ENCODE measurements around the gene C10orf71. TPM values are rescaled to one million over a fixed set of nuclear protein-coding genes. Genes with fewer than 3 reads are reported as not detected.

The C10orf71 gene
- polyA plus RNA-seq, 3 donors = under 0.01 to 0.05 (median 0.01) TPM

DNA sequence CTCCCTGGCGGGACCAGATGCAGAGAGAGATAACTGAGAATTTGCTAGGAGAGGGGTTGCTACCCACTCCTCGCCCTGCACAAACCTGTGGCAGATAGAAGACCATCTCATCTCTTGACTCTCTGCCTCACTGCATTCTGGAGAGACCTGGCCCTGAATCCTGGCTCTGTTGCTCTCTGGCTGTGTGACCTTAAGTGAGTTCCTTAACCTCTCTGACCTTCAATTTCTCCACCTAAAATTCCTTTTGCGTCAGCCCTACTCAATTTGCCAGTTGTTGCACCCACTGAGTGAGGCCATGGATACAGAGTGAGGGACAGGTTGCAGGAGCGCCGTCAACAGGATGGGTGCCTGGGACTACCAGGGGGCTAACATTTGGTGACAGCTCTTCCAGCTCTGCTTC is 5.2 kb downstream of the C10orf71 start:
- WGBS, 3 donors = 81 to 91% (median 90%) methylated on average over 5 of the region's 5 CpGs
- H3K27ac ChIP-seq (ENCODE audit: low read depth, low read length) = no peak overlapping the region

GRCh38 chr10:49307921-49308320 is 9.0 kb downstream of the C10orf71 start:
- H3K27ac ChIP-seq (ENCODE audit: low read depth, low read length) = no peak overlapping the region
- 67 to 100% (median 93%) methylated on average over 1 of the region's 1 CpG for WGBS, 3 donors

DNA sequence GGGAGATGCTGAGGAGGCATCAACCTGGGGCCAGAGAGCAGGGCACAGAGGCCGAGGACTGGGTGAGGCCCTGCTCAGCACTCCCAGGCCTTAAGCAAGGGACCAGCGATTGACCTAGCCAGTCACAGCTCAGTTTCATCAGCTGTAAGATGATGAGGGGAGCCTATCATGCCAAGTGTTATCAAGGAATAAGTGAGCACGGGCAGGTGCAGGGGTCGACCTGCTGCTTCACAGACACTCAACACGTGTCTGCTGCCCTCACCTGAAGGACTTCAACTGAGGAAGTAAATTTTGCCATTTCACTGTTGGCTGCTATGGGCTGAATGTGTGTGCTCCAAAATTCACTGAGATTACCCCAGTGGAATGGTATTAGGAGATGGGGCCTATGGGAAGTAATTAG is 9.9 kb downstream of the C10orf71 start:
- H3K27ac ChIP-seq (ENCODE audit: low read depth, low read length) = no peak overlapping the region
- WGBS, 3 donors = 82 to 92% (median 92%) methylated on average over 5 of the region's 5 CpGs

- 44 to 77% (median 58%) methylated on average over 9 of the region's 9 CpGs for WGBS, 3 donors
- no peak overlapping the region for H3K27ac ChIP-seq (ENCODE audit: low read depth, low read length)
Observed at GRCh38 chr10:49309691-49310411, 10.9 kb downstream of the C10orf71 start.

- no peak overlapping the region for H3K27ac ChIP-seq (ENCODE audit: low read depth, low read length)
- WGBS, 3 donors = 80 to 85% (median 83%) methylated on average over 5 of the region's 5 CpGs
Observed at GRCh38 chr10:49310460-49310859, 11.5 kb downstream of the C10orf71 start.

DNA sequence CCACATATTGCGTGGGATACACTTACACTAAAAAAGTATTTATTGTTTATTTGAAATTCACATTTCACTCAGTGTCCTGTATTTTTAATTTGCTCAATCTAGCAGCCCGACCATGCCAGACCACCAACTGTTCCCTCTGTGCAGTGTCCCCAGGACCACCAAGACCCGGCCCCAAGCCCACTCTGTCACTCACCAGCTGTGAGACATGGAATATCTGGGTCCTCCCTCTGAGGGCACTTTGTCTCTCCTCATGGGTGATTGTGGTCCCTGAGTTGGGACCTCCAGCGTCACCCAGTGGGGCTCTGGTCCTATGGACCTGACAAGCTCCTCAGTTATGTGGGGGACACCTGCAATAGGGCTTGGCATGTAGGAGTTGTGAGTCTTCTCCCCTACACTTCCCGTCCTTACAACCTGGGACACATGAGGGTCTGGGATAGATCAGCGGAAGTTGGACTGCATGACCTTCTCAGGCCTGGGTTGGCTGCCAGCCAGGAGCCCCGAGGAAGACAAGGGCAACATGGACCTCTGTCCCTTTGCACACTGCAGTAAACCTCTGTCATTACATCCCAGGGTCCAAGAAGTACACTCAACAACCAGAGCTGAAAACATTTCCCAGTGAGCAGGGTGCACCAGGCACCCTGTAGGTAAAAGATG is 12.1 kb downstream of the C10orf71 start:
- H3K27ac ChIP-seq (ENCODE audit: low read depth, low read length) = no peak overlapping the region
- 78 to 82% (median 80%) methylated on average over 7 of the region's 7 CpGs for WGBS, 3 donors

DNA sequence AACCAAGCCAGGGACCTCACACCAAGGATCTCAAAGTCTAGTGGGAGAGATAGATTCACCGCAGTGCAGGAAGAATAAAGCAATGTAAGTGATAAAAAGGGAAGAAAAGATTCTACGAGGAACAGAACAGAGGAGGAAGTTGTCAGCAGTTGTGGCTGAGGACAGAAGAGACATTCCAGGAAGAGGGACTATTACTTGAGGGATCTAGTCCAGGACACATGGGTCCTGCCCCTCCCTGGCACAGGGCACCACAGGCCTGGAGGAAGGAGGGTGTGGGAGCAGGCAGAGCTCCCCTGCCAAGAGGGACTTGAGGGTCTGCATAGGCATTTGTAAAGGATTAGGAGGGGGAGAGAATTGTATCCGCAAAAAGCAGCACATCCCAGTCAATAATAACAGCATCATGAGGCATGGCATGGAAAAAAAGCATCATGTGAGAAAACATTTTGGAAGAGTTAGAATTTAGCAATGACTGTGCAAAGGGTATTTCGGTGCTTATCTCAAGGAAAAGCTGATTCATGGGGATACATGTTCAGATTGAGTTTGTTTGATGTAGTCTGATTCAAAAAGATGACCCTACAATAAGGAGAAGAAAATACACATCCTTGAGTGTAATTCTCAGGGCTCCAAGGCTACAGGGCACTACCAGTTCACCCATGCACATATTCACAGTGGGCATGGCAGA is 12.7 kb downstream of the C10orf71 start:
- H3K27ac ChIP-seq (ENCODE audit: low read depth, low read length) = no peak overlapping the region
- WGBS, 3 donors = 60 to 74% (median 61%) methylated on average over 4 of the region's 4 CpGs

DNA sequence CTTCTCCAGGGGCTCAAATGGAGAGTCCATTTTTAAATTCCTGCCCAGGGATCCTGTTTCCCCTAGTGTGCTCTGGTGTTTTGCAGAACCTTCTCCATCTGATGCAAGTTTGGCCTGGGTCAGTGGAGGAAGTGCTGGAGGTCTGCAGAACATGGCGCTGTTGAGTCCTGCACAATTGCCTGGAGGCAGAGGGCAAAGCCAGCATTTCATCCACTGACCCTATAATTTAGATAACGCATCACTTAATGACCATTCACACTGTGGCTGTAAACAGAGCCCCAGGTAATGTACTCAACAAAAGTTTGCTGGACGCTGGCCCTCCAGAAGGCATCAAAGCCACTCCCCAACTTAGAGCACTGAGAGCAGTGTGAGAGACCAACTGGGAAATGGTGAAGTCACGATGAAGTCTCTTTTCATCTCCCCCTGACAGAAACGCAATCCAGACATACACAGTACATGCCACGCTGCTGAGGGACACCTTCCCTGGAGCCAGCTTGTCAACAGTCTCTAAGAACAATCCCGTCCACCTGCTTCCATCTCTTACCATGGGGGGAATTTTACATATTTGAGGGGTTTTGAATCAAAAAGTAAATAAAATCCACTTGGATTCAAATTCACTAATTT is 13.4 kb downstream of the C10orf71 start:
- WGBS, 3 donors = 72 to 80% (median 75%) methylated on average over 7 of the region's 7 CpGs
- no peak overlapping the region for H3K27ac ChIP-seq (ENCODE audit: low read depth, low read length)

DNA sequence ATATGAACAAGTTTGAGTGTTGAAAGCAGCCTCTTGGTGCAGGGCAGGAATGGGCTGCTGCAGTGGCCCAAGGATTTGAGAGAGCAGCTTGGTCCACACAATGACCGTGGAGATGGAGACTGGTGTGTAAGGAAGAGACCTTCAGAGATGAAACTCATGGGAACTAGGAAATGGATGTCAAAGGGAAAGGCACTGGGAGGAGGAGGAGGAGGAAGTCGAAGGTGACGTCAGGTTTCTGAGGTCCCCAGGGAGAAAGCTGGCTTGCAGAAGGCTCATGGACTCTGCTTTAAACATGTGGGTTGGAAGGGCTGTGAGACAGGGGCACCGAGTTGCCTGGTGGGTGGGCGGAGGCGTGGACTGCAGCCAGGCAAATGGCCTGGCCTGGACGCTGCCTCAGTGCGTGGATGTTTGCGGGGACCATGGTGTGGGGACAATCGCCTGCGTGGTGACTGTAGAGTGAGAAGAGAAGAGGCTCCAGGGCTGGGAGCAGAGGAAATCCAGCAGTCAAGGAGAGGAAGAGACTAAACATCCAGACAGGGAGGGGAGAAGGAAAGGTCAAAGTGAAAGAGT is 14.6 kb downstream of the C10orf71 start:
- 78 to 84% (median 82%) methylated on average over 11 of the region's 11 CpGs for WGBS, 3 donors
- H3K27ac ChIP-seq (ENCODE audit: low read depth, low read length) = no peak overlapping the region

DNA sequence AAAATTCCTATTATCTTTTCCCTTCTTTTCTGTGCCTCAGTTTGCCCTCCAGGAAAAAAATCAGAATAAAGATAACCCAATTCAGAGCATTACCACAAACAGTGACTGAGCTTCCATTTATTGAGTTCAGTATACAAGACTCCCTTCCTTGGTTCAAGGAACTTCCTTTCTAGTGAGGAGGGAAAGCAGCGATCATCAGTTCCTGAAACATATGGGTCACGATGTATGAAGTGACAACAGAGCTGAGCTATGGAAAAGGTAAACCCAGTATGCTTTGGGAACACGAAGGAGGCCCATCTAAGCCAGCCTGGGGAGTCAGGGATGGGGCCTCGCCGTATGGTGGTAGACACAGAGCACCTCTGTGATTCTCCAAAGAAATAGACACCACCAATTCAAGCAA is 15.8 kb downstream of the C10orf71 start:
- WGBS, 3 donors = 78 to 85% (median 85%) methylated on average over 5 of the region's 5 CpGs
- H3K27ac ChIP-seq (ENCODE audit: low read depth, low read length) = no peak overlapping the region

GRCh38 chr10:49318028-49318427 is 19.1 kb downstream of the C10orf71 start:
- WGBS, 3 donors = 83 to 90% (median 87%) methylated on average over 6 of the region's 6 CpGs
- no peak overlapping the region for H3K27ac ChIP-seq (ENCODE audit: low read depth, low read length)

GRCh38 chr10:49318755-49319154 is 19.8 kb downstream of the C10orf71 start:
- no peak overlapping the region for H3K27ac ChIP-seq (ENCODE audit: low read depth, low read length)

- H3K27ac ChIP-seq (ENCODE audit: low read depth, low read length) = no peak overlapping the region
- 72 to 100% (median 75%) methylated on average over 1 of the region's 1 CpG for whole genome bisulfite sequencing, 3 donors
Observed at GRCh38 chr10:49319206-49319605, 20.2 kb downstream of the C10orf71 start.

DNA sequence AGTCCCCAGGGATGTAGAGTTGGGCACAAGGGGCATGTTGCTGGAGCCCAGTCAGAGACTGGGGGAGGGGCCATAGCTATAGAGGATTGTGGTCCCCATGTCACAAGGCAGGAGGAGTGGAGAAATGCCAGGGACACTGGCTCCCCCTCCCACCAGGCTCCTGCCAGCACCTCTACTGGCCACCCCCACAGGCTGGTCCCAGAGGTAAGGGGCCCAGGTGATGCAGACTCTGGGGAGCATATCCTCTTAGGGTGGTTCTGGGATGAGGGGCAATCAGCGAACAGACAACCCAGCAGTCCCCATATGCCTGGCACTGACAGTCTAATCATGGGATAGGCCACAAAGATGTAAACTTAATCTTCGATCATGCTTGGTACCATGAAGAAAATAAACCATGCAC is 21.2 kb downstream of the C10orf71 start:
- WGBS, 3 donors = 93 to 98% (median 94%) methylated on average over 2 of the region's 2 CpGs
- no peak overlapping the region for H3K27ac ChIP-seq (ENCODE audit: low read depth, low read length)

DNA sequence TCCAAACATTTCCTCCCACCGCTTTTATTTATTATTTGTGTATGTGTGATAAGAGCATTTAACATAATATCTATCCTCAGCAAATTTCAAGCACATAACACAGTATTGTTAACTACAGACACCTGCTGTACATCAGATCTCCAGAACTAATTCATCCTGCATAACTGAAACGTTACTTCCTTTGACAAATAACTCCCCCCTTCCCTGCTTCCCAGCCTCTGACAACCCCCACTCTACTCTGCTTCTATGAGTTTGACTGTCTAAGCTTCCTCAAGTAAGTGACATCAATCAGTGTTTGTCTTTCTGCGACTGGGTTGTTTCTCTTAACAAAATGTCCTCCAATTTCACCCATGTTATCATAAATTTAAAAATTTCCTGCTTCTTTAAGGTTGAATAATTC is 22.1 kb downstream of the C10orf71 start:
- H3K27ac ChIP-seq (ENCODE audit: low read depth, low read length) = no peak overlapping the region
- WGBS, 3 donors = 53 to 72% (median 68%) methylated on average over 3 of the region's 3 CpGs

GRCh38 chr10:49322371-49323170 is 23.6 kb downstream of the C10orf71 start:
- H3K27ac ChIP-seq (ENCODE audit: low read depth, low read length) = no peak overlapping the region
- 84 to 90% (median 89%) methylated on average over 26 of the region's 26 CpGs for WGBS, 3 donors

DNA sequence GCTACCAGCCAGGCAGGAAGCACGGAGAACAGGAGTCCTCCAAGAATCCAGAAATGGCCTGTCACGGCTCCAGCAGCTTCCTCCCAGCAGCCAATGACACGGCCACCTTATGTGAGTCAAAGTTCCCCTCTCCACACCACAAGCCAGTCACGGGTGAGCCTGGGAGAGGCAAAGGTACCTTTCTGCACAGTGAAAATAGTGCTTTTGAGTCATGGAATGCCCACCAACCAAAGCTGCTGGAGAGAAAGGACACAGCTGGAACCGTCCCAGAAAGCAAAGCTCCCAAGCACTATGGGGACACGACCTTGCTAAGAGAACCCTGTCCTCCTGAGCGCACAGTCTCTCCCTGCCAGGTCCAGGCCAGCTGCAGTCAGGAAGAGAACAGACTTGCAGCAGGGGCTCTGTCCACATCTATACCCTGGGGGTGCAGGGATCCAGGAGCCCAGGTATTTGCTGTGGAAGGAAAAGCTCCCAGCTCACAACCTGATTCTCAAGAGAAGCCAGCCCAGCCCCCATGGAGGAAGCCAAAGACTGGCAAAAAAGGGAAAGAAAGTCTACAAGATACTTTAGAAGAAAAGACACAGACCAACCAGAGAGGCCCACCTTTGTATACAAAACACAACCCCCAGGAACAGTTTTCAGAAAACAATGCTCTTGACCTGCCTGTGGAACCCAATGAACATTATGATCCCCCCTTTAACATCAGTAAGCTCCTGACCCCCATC is 24.4 kb downstream of the C10orf71 start:
- WGBS, 3 donors = 35 to 64% (median 44%) methylated on average over 7 of the region's 7 CpGs
- H3K27ac ChIP-seq (ENCODE audit: low read depth, low read length) = no peak overlapping the region

GRCh38 chr10:49323896-49324270 is 24.9 kb downstream of the C10orf71 start:
- WGBS, 3 donors = 80 to 92% (median 86%) methylated on average over 9 of the region's 9 CpGs
- no peak overlapping the region for H3K27ac ChIP-seq (ENCODE audit: low read depth, low read length)
